Erythroblast (primary cell): Measurements from ENCODE around the gene CXXC4.

Source experiments
- DNase-seq, 2 experiments: peaks; one replicate each; lab custom pipeline; 2025; lab: John Stamatoyannopoulos, UW
- GATA1 ChIP-seq: IDR thresholded peaks from 2 replicates; pipeline ENCODE4 v1.6.1; 2011; ENCODE audit warnings: low read depth, mild to moderate bottlenecking, control low read depth, low read length, moderate library complexity
- POLR2A ChIP-seq: IDR thresholded peaks from 2 replicates; pipeline ENCODE4 v1.6.1; 2011; ENCODE audit warnings: mild to moderate bottlenecking, low read length

Gene CXXC4

DNA sequence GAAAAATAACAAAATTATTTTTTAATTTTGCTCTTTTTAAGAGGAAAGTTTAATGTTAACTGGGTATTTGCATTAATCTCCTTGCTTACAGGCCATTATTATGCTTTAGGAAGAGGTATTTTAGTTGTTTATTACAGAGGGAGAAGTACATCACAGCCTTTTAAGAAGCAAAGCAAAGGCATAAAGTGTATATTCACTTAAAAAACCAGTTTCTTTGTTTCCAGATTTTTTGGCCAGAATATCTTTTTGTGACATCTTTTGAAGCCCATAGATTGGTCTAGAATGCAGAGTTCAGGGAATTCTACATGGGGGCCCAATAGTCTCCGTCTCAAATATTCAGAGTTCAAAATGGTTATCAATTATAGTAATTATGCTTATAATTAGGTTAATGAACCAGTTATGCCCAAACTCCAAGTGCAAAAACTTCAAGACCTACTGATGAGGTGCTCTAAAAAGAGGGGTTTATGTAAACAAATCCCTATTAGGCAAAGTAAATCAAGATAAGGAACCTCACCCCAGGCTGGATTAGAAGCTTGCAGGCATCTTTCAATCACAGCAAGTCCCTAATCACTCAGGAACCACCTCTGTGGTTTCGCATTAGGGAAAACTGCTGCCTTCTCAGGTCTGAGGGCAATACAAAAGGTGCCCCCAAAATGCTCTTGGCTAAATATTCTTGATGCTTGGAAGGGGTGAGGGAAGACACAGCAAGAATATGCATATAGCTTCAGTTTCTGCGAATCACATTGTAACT is 1.4 kb downstream of the CXXC4 start:
- DNase-seq: no peak
- TF ChIP-seq POLR2A: no peak

DNA sequence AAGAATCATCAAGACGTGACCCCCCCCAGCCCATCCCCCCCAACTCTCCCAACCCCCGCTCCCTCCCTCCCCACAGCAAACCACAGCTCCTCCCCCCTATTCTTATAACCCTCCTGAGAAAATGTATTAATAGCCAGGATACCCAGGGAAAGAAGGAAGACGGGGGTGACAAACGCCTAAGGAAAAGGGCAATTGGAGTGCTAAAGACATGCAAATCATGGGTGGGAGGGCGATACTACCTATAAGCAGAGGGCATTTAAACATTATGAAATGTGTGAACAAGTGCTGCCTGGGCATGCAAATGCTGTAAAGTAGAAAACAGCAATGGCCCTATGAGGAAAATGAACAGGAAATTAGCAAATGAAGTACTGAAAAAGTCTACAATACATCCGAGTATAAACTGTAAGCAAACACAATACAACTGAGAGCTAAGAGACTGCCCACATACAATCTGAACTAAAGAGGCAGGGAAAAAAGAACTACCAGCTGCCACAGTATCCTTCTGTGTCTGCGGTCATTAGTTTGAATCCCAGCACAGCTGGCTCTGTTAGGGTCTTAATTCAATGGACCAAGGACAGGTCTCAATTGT is 2.4 kb downstream of the CXXC4 start:
- DNase-seq: no peak
- TF ChIP-seq GATA1: no peak
- no peak for TF ChIP-seq POLR2A

DNA sequence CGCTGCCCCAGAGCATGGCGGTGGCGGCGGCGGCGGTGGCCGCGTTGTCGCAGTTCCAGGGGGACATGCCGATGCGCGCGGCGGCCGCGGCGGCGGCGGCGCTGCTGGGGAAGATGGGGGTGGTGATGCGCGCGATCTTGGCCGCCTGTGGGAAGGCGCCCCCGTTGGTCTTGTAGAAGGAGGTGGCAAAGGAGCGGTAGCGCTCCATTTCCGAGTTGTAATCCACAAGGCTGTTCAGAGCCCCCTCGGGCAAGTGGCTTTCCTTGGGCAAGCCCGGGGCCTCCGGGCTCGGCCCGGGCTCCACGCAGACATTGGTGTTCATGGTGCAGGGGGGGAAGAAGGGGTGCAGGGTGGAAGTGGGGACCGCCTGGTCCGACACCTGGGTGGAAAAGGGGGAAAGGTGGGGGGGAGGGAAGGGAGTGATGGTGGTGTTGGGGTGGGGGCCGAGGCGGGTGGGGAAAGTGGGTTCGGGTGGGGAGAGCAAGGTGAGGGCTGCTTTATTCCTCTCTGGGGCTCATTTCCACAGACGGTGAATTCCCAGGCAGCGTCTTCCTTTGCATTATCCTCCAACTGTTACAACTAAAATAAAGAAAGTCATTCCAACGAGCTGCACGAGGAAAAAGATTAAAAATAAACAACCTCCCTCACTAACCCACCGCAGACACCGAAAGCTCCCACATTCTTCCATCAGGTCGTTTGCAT is 3.1 kb downstream of the CXXC4 start:
- TF ChIP-seq POLR2A (no peak), GATA1 (no peak)
- DNase-seq: peak; percentile 17 to 26

DNA sequence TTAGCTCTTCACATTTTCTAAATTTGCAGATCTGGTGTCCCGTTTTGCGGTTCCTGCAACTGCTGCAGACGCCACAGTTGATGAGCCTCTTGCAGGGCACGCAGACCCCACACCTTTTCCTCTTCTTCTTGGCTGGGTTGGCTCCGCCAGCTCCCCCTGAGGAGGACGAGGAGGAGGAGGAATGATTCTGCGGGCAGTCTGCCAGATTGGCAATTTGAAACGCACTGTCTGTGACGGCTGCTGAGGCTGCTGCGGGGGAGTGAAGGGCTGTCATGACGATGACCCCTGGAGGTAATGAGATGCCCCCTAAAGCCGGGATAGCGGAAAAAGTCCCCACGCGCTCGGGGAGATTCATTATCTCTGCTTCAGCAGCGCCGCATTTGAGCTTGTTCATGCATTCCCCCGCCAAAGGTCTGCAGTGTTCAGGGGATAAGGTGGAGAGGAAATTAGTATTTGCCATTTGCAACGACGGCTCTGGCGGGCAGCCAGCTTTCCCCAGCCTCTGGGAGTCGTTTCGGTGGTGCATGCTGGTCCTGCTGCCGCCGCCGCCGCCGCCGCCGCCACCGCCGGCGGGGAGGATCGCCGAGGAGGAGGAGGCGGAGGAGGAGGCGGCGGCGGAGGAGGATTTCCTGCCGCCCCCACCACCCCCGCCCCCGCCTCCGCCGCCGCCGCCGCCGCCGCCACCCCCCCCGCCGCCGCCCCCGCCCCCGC is 3.8 kb downstream of the CXXC4 start:
- TF ChIP-seq GATA1 (no peak), POLR2A (no peak)
- DNase-seq: peak; percentile 19 to 22

DNA sequence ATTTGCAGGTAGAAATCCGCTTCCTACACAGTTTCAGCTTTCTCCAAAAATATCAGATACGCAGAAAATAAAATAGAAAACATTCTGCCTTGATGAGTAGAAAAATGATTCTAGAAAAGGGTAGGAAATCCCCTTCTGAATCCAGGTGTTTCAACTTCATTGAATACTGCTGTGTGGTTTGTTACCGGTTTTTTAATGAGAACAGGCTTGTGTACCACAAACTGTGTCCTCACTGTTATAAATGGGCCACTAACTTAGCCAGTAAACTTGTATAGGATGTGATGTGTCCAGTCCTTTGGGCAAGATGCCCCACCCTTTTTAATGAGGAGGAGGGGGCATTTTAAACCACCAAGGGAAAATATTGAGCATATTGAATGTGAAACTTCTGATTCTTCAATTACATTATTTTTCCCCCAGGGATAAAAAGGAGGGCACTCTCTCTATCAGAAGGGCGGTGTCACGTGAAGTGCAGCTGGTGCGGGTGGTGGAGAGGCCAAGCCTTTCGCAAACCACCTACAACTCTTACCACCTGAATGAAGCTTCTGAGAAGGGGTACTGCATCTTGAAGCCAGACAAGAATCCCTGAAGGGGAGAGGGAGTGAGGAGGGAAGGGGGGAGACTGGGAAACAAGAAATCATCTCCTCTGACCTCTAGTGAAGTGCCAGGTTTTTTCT is 4.5 kb downstream of the CXXC4 start:
- DNase-seq: no peak
- no peak for TF ChIP-seq POLR2A
- TF ChIP-seq GATA1: no peak

DNA sequence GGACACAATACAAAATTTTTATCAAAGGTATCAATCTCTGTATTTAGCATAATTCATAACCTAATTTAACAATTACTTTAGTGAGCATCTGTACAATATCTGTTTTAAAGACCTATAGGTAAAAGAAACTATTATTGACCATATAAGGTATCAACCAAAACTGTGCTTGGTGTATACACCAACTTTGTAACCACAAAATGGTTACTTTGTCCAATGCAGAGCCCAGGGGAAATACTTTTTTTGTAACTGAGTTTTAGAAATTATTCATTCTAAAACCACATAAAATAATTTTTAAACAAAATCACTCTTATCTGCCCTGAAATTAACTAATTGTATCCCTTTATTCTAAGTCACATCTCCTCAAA is 5.0 kb downstream of the CXXC4 start:
- no peak for DNase-seq
- no peak for TF ChIP-seq POLR2A
- TF ChIP-seq GATA1: no peak

DNA sequence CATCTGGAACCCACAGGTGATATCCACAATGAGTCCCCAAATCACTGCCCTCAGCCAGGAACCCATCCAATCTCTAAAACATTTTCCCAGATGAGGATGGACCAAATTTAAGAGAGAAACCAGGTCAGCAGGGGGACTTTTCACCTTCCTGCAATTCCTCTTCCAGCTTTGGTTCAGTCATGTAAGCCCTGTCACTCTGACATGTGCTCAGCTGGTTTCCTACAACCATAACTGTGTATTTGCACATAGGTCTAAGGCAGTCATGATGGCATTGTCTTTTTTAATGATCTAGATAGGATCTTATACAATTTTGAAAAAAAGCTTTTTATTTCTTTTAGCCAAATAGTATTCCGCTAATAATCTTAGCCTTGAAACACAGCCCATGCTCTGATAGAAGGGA is 6.5 kb downstream of the CXXC4 start:
- no peak for TF ChIP-seq GATA1
- no peak for TF ChIP-seq POLR2A
- no peak for DNase-seq

DNA sequence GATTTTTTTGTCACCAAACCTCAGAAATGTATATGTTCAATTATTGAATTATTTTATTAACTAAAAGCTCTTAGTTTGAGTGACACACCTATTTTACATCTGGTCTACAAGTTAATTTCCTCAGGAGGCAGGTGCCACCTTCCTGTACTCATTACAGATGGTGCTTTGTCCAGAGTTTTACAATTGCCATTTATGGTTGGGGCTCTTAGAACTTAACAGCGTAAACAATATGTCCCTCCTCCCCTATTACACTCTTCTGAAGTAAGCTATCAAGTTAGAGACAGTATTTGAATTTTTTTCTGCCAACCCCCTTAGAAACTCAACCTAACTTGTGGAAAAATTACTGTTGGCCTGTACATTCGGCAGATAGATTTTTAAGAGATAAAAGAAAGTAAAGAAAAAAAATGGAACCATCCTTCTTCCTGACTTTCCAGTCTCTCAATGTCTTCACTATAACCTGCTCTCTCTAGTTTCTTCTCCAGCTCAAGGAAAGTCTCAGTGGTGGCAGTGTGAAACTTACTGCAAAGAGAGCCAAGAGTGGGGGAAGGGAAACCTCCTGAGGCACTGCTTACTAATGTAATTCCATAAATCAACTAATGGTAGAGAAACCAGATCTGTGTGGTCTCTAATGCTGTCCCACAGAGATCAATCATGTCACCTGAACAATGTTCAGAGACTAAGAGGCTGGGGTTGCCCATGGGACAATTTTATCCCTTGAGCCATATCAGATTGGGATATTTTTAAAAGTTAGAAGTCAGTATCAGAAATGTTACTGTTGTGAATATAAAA is 7.8 kb downstream of the CXXC4 start:
- DNase-seq: no peak
- no peak for TF ChIP-seq GATA1

DNA sequence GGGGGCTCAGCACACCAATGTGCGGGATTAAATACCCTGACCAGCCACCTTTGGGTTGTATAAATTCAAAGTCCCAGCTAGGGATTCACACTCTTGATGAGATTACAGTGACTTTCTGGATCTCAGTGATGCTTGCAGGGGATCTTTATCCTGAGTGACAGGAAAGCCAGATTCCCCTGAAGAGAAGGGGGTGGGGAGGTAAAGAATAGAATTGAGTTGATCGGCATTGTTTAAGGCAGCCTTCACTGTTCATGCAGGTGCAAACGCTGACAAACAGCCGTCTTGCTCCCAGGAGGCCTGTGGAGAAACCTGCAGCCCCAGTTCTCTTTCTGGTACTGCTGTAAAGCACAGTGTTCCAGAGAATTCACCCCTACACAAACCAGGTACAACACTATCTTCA is 19.0 kb downstream of the CXXC4 start:
- TF ChIP-seq POLR2A: no peak
- TF ChIP-seq GATA1: no peak
- DNase-seq: no peak

DNA sequence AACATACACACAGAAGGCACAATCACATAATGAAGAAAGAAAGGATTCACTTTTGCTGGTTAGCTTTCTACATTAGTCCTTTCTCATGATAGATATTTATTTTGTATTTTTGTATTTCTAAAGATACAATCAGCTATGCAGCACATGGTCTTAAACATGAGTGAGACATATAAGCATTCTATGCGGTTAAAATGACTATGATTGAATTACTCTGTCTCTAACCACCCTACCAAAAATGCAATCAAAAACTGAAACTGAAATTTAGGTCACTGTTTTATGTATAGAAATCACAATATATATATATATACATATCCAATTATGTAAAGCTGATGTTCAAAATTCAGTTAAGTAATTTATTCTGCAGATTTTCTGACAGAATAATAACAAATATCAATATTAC is 21.9 kb downstream of the CXXC4 start:
- TF ChIP-seq GATA1 (no peak), POLR2A (no peak)
- DNase-seq: no peak

DNA sequence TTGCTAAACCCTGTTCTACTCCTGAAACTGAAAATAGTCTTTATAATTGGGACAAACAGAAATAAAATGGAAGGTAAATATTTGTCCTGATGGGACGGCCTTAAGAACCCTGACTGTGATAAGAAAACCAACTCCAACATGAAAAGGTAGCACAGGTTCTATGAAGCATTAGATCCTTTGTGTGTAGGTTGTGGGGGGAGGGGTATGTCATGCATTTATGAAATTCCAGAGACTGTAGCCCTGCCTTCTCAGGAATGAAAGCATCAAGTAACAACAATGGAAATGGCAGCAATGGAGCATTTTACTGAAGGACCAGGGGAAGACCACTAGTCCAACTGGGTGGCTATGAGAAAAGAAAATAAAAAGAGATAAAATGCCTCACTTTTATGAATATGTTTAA is 23.9 kb downstream of the CXXC4 start:
- TF ChIP-seq POLR2A (no peak), GATA1 (no peak)
- DNase-seq: no peak

DNA sequence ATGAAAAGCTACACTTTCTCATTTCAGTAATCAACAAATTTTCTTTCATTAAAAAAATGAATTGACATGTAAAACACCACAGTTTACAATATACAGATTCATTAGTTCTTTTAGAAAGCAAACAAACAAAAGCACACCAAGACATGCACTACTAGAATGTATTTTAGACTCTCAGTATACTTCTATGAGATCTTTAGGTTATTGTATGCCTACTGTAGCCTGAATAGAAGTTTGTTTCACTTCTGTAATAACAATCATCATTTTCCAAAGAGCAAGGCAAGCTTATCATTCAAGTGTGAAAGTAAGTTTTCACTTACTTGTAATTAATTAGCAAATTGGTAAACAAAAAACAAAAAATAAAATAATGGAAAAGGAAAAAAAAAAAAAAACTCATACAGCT is 24.9 kb downstream of the CXXC4 start:
- DNase-seq: no peak

DNA sequence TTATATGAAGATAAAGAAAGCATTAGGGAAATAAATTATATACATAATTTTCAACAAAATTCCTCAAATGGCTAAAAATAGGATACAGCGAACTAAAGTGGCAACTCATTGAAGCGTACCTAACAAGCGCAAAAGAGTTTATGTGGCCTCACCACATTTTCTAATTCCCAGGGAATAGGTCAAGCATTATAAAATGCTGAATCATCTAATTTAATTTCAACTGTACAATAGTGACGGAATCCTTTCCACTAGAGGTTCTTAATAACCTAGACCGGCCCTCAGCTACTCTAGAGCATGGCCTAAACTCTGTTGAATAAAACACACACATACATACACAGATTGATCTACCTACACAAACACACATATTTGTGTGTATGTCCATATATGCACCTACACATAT is 29.1 kb downstream of the CXXC4 start:
- TF ChIP-seq POLR2A (no peak), GATA1 (no peak)
- DNase-seq: no peak

More for the DNA sequence above, 24.9 kb downstream of the CXXC4 start:
- TF ChIP-seq POLR2A (no peak), GATA1 (no peak)

DNA sequence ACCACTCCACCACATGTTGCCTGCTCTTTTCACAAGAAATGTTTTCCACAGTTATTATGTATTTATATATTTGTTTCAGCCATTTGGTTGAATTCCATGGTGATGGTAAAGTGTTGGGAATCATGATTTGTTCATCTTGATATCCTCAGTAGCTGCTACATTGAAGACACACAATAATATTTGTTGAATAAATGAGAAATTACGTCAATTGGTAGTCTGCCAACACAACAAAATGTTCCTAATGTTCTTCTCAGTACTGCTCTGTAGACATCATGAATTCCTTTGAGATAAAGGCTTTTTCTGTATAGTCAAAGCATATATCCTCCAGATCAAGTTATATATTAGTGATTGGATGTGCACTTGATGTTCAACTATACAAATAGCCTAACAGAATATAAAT is 29.5 kb downstream of the CXXC4 start:
- DNase-seq: no peak
- TF ChIP-seq GATA1 (no peak), POLR2A (no peak)
